ENCODE data around the gene TIMP3.

The TIMP3 gene

DNA sequence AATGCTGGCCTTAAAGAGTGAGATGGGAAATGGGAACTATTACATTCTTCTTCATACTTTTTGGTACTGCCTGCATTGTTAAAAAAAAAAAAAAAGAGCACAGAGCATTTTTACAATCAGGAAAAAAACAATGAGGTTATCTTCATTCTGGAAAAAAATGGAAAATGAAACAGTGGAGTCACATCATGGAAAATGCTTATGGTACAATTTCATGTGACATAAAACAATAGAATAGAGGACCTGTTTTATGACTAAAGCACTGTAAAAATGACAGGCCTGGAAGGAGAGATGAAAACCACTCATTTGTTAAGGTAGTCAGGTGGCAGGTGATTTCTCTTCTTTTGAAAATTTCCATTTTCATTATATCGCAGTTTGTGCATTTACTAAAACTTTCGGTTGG lies 75.0 kb downstream of the TIMP3 start:
- no peak for DNase-seq (ENCODE audit: low read depth)
- no peak overlapping the region for H3K4me3 ChIP-seq (ENCODE audit: low read depth, low read length)
- TF ChIP-seq, protein P1, sequence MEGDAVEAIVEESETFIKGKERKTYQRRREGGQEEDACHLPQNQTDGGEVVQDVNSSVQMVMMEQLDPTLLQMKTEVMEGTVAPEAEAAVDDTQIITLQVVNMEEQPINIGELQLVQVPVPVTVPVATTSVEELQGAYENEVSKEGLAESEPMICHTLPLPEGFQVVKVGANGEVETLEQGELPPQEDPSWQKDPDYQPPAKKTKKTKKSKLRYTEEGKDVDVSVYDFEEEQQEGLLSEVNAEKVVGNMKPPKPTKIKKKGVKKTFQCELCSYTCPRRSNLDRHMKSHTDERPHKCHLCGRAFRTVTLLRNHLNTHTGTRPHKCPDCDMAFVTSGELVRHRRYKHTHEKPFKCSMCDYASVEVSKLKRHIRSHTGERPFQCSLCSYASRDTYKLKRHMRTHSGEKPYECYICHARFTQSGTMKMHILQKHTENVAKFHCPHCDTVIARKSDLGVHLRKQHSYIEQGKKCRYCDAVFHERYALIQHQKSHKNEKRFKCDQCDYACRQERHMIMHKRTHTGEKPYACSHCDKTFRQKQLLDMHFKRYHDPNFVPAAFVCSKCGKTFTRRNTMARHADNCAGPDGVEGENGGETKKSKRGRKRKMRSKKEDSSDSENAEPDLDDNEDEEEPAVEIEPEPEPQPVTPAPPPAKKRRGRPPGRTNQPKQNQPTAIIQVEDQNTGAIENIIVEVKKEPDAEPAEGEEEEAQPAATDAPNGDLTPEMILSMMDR (IDR thresholded peaks at IDR 0.05; ENCODE audit: low read depth, low read length) = no peak
- TF ChIP-seq MYC (IDR thresholded peaks at IDR 0.05; ENCODE audit: low read depth, low read length) = no peak
- TF ChIP-seq POLR2A (IDR thresholded peaks at IDR 0.05; ENCODE audit: extremely low read depth, insufficient read length) = no peak
- TF ChIP-seq, protein P2, sequence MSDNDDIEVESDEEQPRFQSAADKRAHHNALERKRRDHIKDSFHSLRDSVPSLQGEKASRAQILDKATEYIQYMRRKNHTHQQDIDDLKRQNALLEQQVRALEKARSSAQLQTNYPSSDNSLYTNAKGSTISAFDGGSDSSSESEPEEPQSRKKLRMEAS (IDR thresholded peaks at IDR 0.05; ENCODE audit: low read depth, low read length) = no peak

DNA sequence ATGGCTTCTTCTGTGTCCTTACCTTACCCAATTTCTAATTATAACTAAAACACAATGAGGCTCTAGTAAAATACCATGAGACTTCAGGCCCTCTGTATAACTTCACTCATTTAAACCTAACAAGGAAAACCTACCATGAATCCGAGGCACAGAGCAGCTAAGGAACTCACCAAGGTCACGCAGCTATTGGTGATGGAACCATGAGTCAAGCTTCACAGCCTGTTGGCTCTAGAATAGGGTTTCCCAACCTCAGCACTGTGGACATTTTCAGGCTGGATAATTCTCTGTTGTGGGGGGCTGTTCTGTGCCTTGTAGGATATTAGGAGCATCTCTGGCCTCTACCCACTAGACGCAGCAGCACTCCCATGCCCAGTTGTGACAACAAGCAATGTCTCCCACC lies 75.7 kb downstream of the TIMP3 start:
- no peak overlapping the region for H3K4me3 ChIP-seq (ENCODE audit: low read depth, low read length)
- DNase-seq (ENCODE audit: low read depth) = no peak
- TF ChIP-seq MYC (IDR thresholded peaks at IDR 0.05; ENCODE audit: low read depth, low read length) = no peak
- TF ChIP-seq, protein P1 (IDR thresholded peaks at IDR 0.05; ENCODE audit: low read depth, low read length) = no peak

DNA sequence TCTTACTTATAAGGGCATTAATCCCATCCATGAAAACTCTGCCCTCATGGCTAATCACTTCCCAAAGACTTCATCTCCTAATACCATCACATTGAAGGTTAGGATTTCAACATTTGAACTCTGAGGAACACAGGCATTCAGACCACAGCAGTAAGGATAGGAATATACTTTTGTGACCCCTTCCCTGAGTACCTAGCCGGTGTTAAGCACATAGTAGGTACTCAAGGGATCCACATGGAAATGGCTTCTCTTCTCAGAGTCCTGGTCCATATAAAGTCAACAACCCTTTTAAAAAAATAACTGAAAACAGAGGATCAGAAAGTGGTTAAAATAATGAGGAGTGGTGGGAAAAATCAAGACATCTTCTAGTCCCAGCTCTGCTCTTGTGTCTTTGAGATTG lies 78.0 kb downstream of the TIMP3 start:
- TF ChIP-seq, protein P2 (IDR thresholded peaks at IDR 0.05; ENCODE audit: low read depth, low read length) = no peak
- TF ChIP-seq, protein P1 (IDR thresholded peaks at IDR 0.05; ENCODE audit: low read depth, low read length) = no peak
- TF ChIP-seq MYC (IDR thresholded peaks at IDR 0.05; ENCODE audit: low read depth, low read length) = no peak
- no peak for DNase-seq (ENCODE audit: low read depth)
- no peak overlapping the region for H3K4me3 ChIP-seq (ENCODE audit: low read depth, low read length)

DNA sequence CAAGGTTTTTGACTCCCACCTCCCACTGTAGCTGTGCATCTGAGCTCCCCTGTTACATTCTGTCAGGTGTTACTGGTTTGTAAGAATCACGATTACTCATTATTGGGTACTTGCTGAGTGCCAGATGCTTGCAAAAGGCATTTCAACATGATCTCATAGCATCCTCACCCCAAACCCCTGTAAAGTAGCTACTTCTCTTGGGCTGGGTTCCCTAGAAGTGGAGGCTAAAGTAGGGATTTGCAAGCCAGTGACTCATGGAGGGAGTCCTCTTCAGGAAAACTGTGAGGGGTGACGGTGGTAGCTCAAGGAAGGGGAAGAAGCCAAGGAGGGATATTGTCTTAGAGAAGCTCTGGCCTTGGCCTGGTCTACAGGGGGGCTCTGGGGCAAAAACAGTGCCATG lies 78.6 kb downstream of the TIMP3 start:
- TF ChIP-seq, protein P1 (IDR thresholded peaks at IDR 0.05; ENCODE audit: low read depth, low read length) = no peak
- TF ChIP-seq, protein P2 (IDR thresholded peaks at IDR 0.05; ENCODE audit: low read depth, low read length) = no peak
- no peak for TF ChIP-seq POLR2A (IDR thresholded peaks at IDR 0.05; ENCODE audit: extremely low read depth, insufficient read length)
- no peak for TF ChIP-seq MYC (IDR thresholded peaks at IDR 0.05; ENCODE audit: low read depth, low read length)
- no peak for DNase-seq (ENCODE audit: low read depth)
- H3K4me3 ChIP-seq (ENCODE audit: low read depth, low read length) = no peak overlapping the region

DNA sequence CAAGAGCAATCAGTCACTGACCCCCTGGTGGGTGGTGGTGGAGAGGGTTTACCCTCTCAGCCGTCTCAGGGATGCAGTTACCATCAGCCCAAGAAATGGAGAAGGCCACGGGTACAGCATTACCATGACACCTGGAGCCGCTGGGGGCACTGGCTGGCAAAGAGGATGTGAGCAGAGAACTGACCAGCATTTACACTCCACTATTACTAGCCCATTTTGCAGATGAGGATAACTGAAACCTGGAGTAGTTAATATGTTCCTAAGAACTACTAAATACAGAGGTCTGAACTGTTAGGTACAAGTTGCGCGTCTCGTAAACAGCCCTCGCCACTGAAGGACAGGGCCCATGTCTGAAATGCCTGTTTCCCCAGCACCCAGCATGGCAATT lies 79.0 kb downstream of the TIMP3 start:
- no peak overlapping the region for H3K4me3 ChIP-seq (ENCODE audit: low read depth, low read length)
- DNase-seq (ENCODE audit: low read depth) = no peak
- no peak for TF ChIP-seq POLR2A (IDR thresholded peaks at IDR 0.05; ENCODE audit: extremely low read depth, insufficient read length)
- TF ChIP-seq, protein P1 (IDR thresholded peaks at IDR 0.05; ENCODE audit: low read depth, low read length) = no peak
- TF ChIP-seq, protein P2 (IDR thresholded peaks at IDR 0.05; ENCODE audit: low read depth, low read length) = no peak
- no peak for TF ChIP-seq MYC (IDR thresholded peaks at IDR 0.05; ENCODE audit: low read depth, low read length)

DNA sequence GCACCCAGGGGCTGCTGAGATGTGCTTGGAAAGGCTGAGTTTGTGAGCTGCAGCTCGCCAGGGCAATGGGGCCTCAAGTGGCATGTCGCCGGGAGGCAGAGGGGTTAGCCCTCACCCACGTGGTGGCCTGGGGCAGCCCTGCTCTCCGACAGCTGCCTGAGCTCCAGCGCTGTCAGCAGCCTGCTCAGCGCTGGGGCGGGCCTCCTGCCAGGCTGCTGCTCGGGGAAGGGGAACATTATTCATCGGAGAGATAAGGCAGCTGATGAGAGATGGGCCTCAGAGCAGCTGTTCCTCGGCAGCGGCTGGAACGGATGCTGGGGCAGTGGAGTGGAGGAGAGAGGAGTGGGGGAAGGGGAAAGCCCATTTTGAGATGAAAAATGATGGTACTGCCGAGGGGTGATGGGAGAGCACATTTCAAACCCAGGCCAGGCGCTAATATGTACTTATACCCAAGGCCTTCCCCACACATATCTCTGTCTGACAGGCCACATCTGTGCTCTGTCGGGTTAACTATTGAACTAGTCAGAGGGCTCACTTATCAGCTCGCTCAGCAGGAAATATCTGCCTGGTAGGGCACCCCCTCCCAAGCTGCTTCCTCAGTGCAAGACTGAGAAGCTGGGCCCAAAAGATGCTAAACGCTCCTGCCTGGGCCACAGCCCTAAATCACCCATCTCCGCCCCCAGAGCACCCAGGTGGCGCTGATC lies 79.5 kb downstream of the TIMP3 start:
- peak; percentile 23 for DNase-seq (ENCODE audit: low read depth)
- TF ChIP-seq, protein P1 (IDR thresholded peaks at IDR 0.05; ENCODE audit: low read depth, low read length) = no peak
- TF ChIP-seq, protein P2 (IDR thresholded peaks at IDR 0.05; ENCODE audit: low read depth, low read length) = no peak
- no peak for TF ChIP-seq MYC (IDR thresholded peaks at IDR 0.05; ENCODE audit: low read depth, low read length)
- TF ChIP-seq POLR2A (IDR thresholded peaks at IDR 0.05; ENCODE audit: extremely low read depth, insufficient read length) = no peak
- no peak overlapping the region for H3K4me3 ChIP-seq (ENCODE audit: low read depth, low read length)

Data from NB4 (cell line).